ENCODE measurements around the gene PRR35. TPM values are rescaled to one million over a fixed set of nuclear protein-coding genes. Genes with fewer than 3 reads are reported as not detected.

PRR35 gene
- total and polyA plus RNA-seq, 2 experiments from 2014 or later: 0.66 TPM; not detected in 1

DNA sequence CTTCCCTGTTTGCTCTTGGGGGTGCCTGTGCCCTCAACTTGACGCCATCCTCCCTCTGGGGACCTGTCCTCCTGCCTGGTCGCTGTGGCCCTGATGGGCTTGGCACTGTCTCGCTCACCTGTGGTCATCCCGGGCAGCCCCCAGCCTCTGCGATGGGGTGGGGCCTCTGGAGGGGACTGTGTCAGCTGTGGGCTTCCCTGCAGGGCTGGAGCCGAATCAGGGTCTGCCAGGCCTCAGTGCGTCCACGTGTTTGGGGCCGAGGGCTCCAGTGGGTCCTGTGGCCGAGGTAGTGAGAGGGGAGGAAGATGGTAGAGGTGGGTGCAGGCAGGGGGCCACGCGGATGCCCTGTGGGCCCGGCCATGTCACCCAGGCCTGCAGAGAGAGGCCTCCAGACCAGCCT lies 17.6 kb downstream of the PRR35 start:
- no peak overlapping the region for H3K4me3 ChIP-seq
- no peaks in the 10 kb centered on the region for H3K4me1 ChIP-seq (ENCODE audit: low read depth)
- DNase-seq (ENCODE audit: low read depth in 1 of 2, low spot score in 1 of 2): no peak
- no peak overlapping the region for H3K27ac ChIP-seq
- H3K27me3 ChIP-seq: no peaks in the 10 kb centered on the region
- no peaks in the 10 kb centered on the region for H3K9me3 ChIP-seq (ENCODE audit: low read depth)
- H3K36me3 ChIP-seq: no peaks in the 10 kb centered on the region
- TF ChIP-seq, protein P1, sequence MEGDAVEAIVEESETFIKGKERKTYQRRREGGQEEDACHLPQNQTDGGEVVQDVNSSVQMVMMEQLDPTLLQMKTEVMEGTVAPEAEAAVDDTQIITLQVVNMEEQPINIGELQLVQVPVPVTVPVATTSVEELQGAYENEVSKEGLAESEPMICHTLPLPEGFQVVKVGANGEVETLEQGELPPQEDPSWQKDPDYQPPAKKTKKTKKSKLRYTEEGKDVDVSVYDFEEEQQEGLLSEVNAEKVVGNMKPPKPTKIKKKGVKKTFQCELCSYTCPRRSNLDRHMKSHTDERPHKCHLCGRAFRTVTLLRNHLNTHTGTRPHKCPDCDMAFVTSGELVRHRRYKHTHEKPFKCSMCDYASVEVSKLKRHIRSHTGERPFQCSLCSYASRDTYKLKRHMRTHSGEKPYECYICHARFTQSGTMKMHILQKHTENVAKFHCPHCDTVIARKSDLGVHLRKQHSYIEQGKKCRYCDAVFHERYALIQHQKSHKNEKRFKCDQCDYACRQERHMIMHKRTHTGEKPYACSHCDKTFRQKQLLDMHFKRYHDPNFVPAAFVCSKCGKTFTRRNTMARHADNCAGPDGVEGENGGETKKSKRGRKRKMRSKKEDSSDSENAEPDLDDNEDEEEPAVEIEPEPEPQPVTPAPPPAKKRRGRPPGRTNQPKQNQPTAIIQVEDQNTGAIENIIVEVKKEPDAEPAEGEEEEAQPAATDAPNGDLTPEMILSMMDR (IDR thresholded peaks at IDR 0.05; ENCODE audit: low read depth, low read length): no peak

DNA sequence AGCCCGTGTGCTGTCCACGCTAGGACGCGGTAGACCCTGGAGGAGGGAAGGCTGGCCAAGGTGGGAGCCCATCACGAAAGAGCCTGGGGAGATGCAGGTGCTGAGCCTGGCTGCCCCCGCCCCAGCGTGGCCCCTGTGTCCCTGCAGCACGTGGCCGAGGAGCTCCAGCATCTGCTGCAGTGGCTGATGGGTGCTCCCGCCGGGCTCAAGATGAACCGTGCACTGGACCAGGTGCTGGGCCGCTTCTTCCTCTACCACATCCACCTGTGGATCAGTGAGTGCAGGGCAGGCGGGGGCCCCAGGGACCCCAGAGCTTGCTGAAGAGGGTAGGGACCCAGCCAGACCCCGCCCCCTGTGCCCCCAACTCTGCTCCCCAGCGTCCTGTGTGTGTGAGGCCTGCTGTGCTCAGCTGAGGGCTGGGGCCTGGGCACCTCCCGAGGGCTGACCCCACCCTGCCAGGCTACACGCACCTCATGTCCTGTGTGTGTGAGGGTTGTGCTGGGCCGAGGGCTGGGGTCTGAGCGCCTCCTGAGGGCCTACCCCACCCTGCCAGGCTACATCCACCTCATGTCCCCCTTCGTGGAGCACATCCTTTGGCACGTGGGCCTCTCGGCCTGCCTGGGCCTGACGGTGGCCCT lies 18.2 kb downstream of the PRR35 start:
- no peaks in the 10 kb centered on the region for H3K27me3 ChIP-seq
- no peaks in the 10 kb centered on the region for H3K9me3 ChIP-seq (ENCODE audit: low read depth)
- no peak overlapping the region for H3K27ac ChIP-seq
- TF ChIP-seq, protein P1 (IDR thresholded peaks at IDR 0.05; ENCODE audit: low read depth, low read length): no peak
- no peaks in the 10 kb centered on the region for H3K36me3 ChIP-seq
- no peak for DNase-seq (ENCODE audit: low read depth in 1 of 2, low spot score in 1 of 2)
- peaks cover under 1% of the 10 kb centered on the region for H3K4me1 ChIP-seq (ENCODE audit: low read depth)
- H3K4me3 ChIP-seq: no peak overlapping the region

- H3K27ac ChIP-seq: no peak overlapping the region
- H3K4me3 ChIP-seq: peak overlapping the region; percentile 14
- peaks cover 6% of the 10 kb centered on the region for H3K4me1 ChIP-seq (ENCODE audit: low read depth)
- H3K36me3 ChIP-seq: no peaks in the 10 kb centered on the region
- no peaks in the 10 kb centered on the region for H3K9me3 ChIP-seq (ENCODE audit: low read depth)
- TF ChIP-seq, protein P1 (IDR thresholded peaks at IDR 0.05; ENCODE audit: low read depth, low read length): peak; percentile 92
- DNase-seq (ENCODE audit: low read depth in 1 of 2, low spot score in 1 of 2): peak; percentile 86 to 89
- no peaks in the 10 kb centered on the region for H3K27me3 ChIP-seq
Measured at GRCh38 chr16:578870-579405, 18.7 kb downstream of the PRR35 start.

- H3K9me3 ChIP-seq (ENCODE audit: low read depth): no peaks in the 10 kb centered on the region
- H3K4me1 ChIP-seq (ENCODE audit: low read depth): peaks cover 6% of the 10 kb centered on the region
- TF ChIP-seq, protein P1 (IDR thresholded peaks at IDR 0.05; ENCODE audit: low read depth, low read length): no peak
- H3K36me3 ChIP-seq: no peaks in the 10 kb centered on the region
- H3K27me3 ChIP-seq: no peaks in the 10 kb centered on the region
- H3K4me3 ChIP-seq: no peak overlapping the region
- no peak for DNase-seq (ENCODE audit: low read depth in 1 of 2, low spot score in 1 of 2)
- no peak overlapping the region for H3K27ac ChIP-seq
Measured at GRCh38 chr16:580141-580945, 20.1 kb downstream of the PRR35 start.

GRCh38 chr16:580946-581498 lies 20.8 kb downstream of the PRR35 start:
- H3K36me3 ChIP-seq: no peaks in the 10 kb centered on the region
- DNase-seq (ENCODE audit: low read depth in 1 of 2, low spot score in 1 of 2): no peak
- H3K27me3 ChIP-seq: no peaks in the 10 kb centered on the region
- H3K27ac ChIP-seq: no peak overlapping the region
- TF ChIP-seq, protein P1 (IDR thresholded peaks at IDR 0.05; ENCODE audit: low read depth, low read length): no peak
- no peaks in the 10 kb centered on the region for H3K9me3 ChIP-seq (ENCODE audit: low read depth)
- H3K4me3 ChIP-seq: no peak overlapping the region
- peaks cover 6% of the 10 kb centered on the region for H3K4me1 ChIP-seq (ENCODE audit: low read depth)

Data from cardiac muscle cell (in vitro differentiated cells and primary cell).